HCT116 (cell line): ENCODE measurements around the gene CACNA1C. TPM values are rescaled to one million over a fixed set of nuclear protein-coding genes. Genes with fewer than 3 reads are reported as not detected.

Source experiments
- ATAC-seq: fragments of 200-7000 bp; cut with Tn5 transposase; 2 replicates; pipeline ENCODE4 v1.9.1; 2020; ENCODE audit warnings: mild to moderate bottlenecking, moderate library complexity
- BruUV-seq: library from RNA; stranded (reverse); fragments of 400-500 nt; replicated peaks from 2 replicates; lab custom pipeline; 2021; lab: Mats Ljungman, UMichigan
- CTCF ChIA-PET: fragments of 300-600 bp; sonication (Branson Sonifier 250); formaldehyde crosslinking; loops from one replicate; lab custom pipeline; 2021; ENCODE audit warnings: antibody characterized with exemption; lab: Charles Lee
- POLR2A ChIA-PET: fragments of 300-600, 350-600 bp; sonication (Branson Sonifier 250); formaldehyde crosslinking; loops from one replicate; lab custom pipeline; 2021; ENCODE audit warnings: antibody characterized with exemption; lab: Charles Lee
- RAD21 ChIA-PET, 2 experiments: fragments of 300-600 bp; sonication (Branson Sonifier 250); formaldehyde crosslinking; loops; one replicate each; lab custom pipeline; 2023; ENCODE audit warnings: low total read pairs in 2 of 2; ENCODE audit not compliant: uncharacterized antibody in 2 of 2, unreplicated experiment in 2 of 2, low non-redundant PET in 1 of 2; lab: Charles Lee
- DNase-seq: peaks from one replicate; pipeline ENCODE4 v3.0.0-alpha.2; 2010; ENCODE audit warnings: low read depth, low spot score
- H2AFZ ChIP-seq: fragments of 200-600 bp; shearing (Covaris generic), sonication (generic); 2 replicates; pipeline ENCODE4 v1.6.1; 2017; ENCODE audit warnings: low read depth, mixed run types, mixed read lengths, antibody characterized with exemption, low read length; ENCODE audit not compliant: poor library complexity, severe bottlenecking
- H3K27ac ChIP-seq: 2 replicates; pipeline ENCODE4 v1.5.1; 2012; ENCODE audit warnings: low read depth, low read length
- H3K27me3 ChIP-seq: fragments of 200-600 bp; sonication (generic); 2 replicates; pipeline ENCODE4 v1.6.1; 2016; ENCODE audit warnings: mixed run types, low read length, mixed read lengths; ENCODE audit not compliant: insufficient read depth
- H3K36me3 ChIP-seq, 2 experiments: fragments of 200-500 bp in 1 of 2; fragments of 200-600 bp in 1 of 2; sonication (Bioruptor generic) in 1 of 2; sonication (generic) in 1 of 2; 2 replicates each; pipeline versions ENCODE4 v1.5.1 to v1.6.1; 2014 to 2016; ENCODE audit warnings: low read length in 2 of 2, inconsistent platforms in 1 of 2, mixed read lengths in 1 of 2, mixed run types in 1 of 2; ENCODE audit not compliant: insufficient read depth in 2 of 2, control insufficient read depth in 1 of 2
- H3K4me1 ChIP-seq, 2 experiments: fragments of 200-600 bp in 1 of 2; sonication (generic) in 1 of 2; 2 replicates each; pipeline versions ENCODE4 v1.5.1 to v1.6.1; 2012 to 2017; ENCODE audit warnings: low read length in 2 of 2, inconsistent platforms in 1 of 2, mild to moderate bottlenecking in 1 of 2, mixed read lengths in 1 of 2, mixed run types in 1 of 2, moderate library complexity in 1 of 2; ENCODE audit not compliant: insufficient read depth in 2 of 2, control insufficient read depth in 1 of 2
- H3K4me2 ChIP-seq: fragments of 200-600 bp; sonication (generic); 2 replicates; pipeline ENCODE4 v1.6.1; 2017; ENCODE audit warnings: mixed run types, low read length, mixed read lengths
- H3K4me3 ChIP-seq, 2 experiments: fragments of 200-600 bp in 1 of 2; sonication (generic) in 1 of 2; replicated peaks in 1 of 2; 2 replicates each; pipeline ENCODE4 v1.5.1; 2011 to 2016; ENCODE audit warnings: low read length in 2 of 2, control low read depth in 1 of 2, low read depth in 1 of 2, mild to moderate bottlenecking in 1 of 2, mixed read lengths in 1 of 2, mixed run types in 1 of 2
- H3K79me2 ChIP-seq: fragments of 200-600 bp; sonication (generic); 2 replicates; pipeline ENCODE4 v1.6.1; 2017; ENCODE audit warnings: mild to moderate bottlenecking, mixed run types, low read length, moderate library complexity, mixed read lengths; ENCODE audit not compliant: insufficient read depth
- H3K9ac ChIP-seq: fragments of 200-600 bp; sonication (generic); 2 replicates; pipeline ENCODE4 v1.6.1; 2016; ENCODE audit warnings: low read length, mixed read lengths
- H3K9me2 ChIP-seq: fragments of 200-600 bp; sonication (generic), shearing (Covaris generic); 2 replicates; pipeline ENCODE4 v1.6.1; 2017; ENCODE audit warnings: mixed run types, mild to moderate bottlenecking, moderate library complexity; ENCODE audit not compliant: insufficient read depth
- H3K9me3 ChIP-seq, 2 experiments: fragments of 200-500 bp in 1 of 2; fragments of 200-600 bp in 1 of 2; sonication (Bioruptor generic) in 1 of 2; sonication (generic) in 1 of 2; 2 replicates each; pipeline ENCODE4 v1.6.1; 2014 to 2017; ENCODE audit warnings: low read length in 2 of 2, mixed read lengths in 2 of 2, inconsistent platforms in 1 of 2, low read depth in 1 of 2, mild to moderate bottlenecking in 1 of 2, mixed run types in 1 of 2, moderate library complexity in 1 of 2; ENCODE audit not compliant: control insufficient read depth in 1 of 2, insufficient read depth in 1 of 2
- H4K20me1 ChIP-seq: fragments of 200-600 bp; sonication (generic), shearing (Covaris generic); 2 replicates; pipeline ENCODE4 v1.6.1; 2017; ENCODE audit warnings: mixed run types, mild to moderate bottlenecking, moderate library complexity; ENCODE audit not compliant: insufficient read depth
- CBX3 ChIP-seq: IDR thresholded peaks from 2 replicates; pipeline ENCODE4 v1.6.1; 2012; ENCODE audit warnings: low read depth
- EGR1 ChIP-seq: IDR thresholded peaks from 2 replicates; pipeline ENCODE4 v1.6.1; 2012; ENCODE audit warnings: low read depth
- ELF1 ChIP-seq: IDR thresholded peaks from 2 replicates; pipeline ENCODE4 v1.6.1; 2012; ENCODE audit warnings: low read depth, borderline replicate concordance
- EZH2 ChIP-seq: fragments of 200-600 bp; sonication (generic); IDR thresholded peaks from 2 replicates; pipeline ENCODE4 v1.6.1; 2017; ENCODE audit warnings: antibody characterized with exemption, mixed run types
- EZH2phosphoT487 ChIP-seq: fragments of 200-600 bp; IDR thresholded peaks from 2 replicates; pipeline ENCODE4 v1.6.1; 2018; ENCODE audit warnings: antibody characterized with exemption, borderline replicate concordance
- FOSL1 ChIP-seq: IDR thresholded peaks from 2 replicates; pipeline ENCODE4 v1.6.1; 2012; ENCODE audit warnings: low read depth
- JUND ChIP-seq: IDR thresholded peaks from 2 replicates; pipeline ENCODE4 v1.6.1; 2012
- POLR2A ChIP-seq: IDR thresholded peaks from 2 replicates; pipeline ENCODE4 v1.7.0; 2011; ENCODE audit warnings: borderline replicate concordance; ENCODE audit not compliant: insufficient read depth, insufficient read length; ENCODE audit errors: extremely low read depth
- POLR2AphosphoS5 ChIP-seq: IDR thresholded peaks from 2 replicates; pipeline ENCODE4 v1.6.1; 2011; ENCODE audit warnings: mild to moderate bottlenecking, low read depth, low read length, moderate library complexity
- RAD21 ChIP-seq: IDR thresholded peaks from 2 replicates; pipeline ENCODE4 v1.6.1; 2012; ENCODE audit warnings: low read depth, mild to moderate bottlenecking
- SIN3A ChIP-seq: IDR thresholded peaks from 2 replicates; pipeline ENCODE4 v1.6.1; 2012; ENCODE audit warnings: low read depth
- SP1 ChIP-seq: IDR thresholded peaks from 2 replicates; pipeline ENCODE4 v1.6.1; 2012; ENCODE audit warnings: low read depth
- SRF ChIP-seq: IDR thresholded peaks from 2 replicates; pipeline ENCODE4 v1.6.1; 2012; ENCODE audit warnings: low read depth
- YY1 ChIP-seq: IDR thresholded peaks from 2 replicates; pipeline ENCODE4 v1.6.1; 2011; ENCODE audit warnings: low read length, low read depth, moderate library complexity, mild to moderate bottlenecking; ENCODE audit not compliant: insufficient replicate concordance; ENCODE audit errors: extremely low read depth
- ZFX ChIP-seq: fragments of 450-650 bp; IDR thresholded peaks from 2 replicates; pipeline ENCODE4 v1.6.1; 2017
- intact Hi-C: fragments of 100-400 bp; cut with micrococcal nuclease; formaldehyde crosslinking; loops from 2 replicates; pipeline ENCODE4 v1.10.0; 2022
- total RNA-seq: library from RNA; stranded (reverse); gene quantifications from one replicate; pipeline ENCODE4 v1.2.1, GENCODE V29; 2021; ENCODE audit not compliant: unreplicated experiment
- TF ChIP-seq, protein P1 (sequence below): IDR thresholded peaks from 2 replicates; pipeline ENCODE4 v1.6.1; 2012
- TF ChIP-seq, protein P2 (sequence below), 3 experiments: fragments of 200-600 bp in 1 of 3; sonication (generic) in 1 of 3; IDR thresholded peaks in 2 of 3; conservative IDR thresholded peaks in 1 of 3; 2 replicates each; pipeline ENCODE4 v1.5.1; 2012 to 2017; ENCODE audit warnings: low read depth in 2 of 3, low read length in 2 of 3, antibody characterized with exemption in 1 of 3, borderline replicate concordance in 1 of 3, control low read depth in 1 of 3, mild to moderate bottlenecking in 1 of 3, mixed read lengths in 1 of 3, mixed run types in 1 of 3, moderate library complexity in 1 of 3; ENCODE audit not compliant: insufficient read depth in 1 of 3
- TF ChIP-seq, protein P3 (sequence below): IDR thresholded peaks from 2 replicates; pipeline ENCODE4 v1.6.1; 2012
- TF ChIP-seq, protein P4 (sequence below): IDR thresholded peaks from 2 replicates; pipeline ENCODE4 v1.6.1; 2011; ENCODE audit warnings: mild to moderate bottlenecking, low read length, moderate library complexity; ENCODE audit not compliant: insufficient replicate concordance; ENCODE audit errors: extremely low read depth
- TF ChIP-seq, protein P5 (sequence below): IDR thresholded peaks from 2 replicates; pipeline ENCODE4 v1.6.1; 2012; ENCODE audit warnings: low read depth

The CACNA1C gene
- total RNA-seq, 1 experiment from 2014 or later, result 0.05 TPM

DNA sequence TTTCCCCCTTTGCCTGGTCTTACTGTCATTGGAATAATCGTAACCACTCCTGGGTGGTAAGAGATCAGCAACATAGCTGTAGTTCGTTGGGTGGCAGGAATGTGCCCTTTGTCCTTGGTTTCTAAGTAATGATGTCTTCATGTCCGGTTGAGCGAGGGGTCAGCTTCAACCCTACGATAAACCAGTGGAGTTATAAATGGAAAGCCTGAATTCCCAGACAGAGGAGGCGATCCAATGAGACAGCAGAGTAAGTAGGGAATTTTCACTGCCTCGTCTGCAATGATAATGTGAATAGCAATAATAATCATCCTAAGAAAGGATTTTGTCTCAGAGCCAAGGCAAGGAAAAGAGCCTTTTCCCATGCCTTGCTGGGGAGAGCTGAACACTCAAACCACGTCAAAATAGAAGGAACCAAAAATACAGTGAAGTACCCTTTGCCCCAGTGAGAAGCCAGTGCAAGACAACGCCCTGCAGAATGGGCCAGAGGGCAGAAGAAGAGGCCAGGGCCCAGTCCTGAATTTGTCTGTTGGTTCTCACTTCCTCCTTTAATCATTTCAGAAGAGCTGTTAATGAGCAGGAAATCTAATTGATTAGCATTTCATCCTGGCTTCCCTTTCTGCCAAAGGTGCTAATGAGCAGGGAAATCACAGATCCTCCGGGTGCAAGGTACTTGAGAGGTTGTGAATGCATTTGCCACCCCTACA is 330.7 kb downstream of the CACNA1C start:
- ATAC-seq (no peak), DNase-seq (no peak)
- H3K4me2 ChIP-seq, result no peak overlapping the region
- POLR2A ChIA-PET, result no interaction called here
- CTCF ChIA-PET, result interaction anchor here (1.4 kb wide), 1 partner anchor 12 kb away, joined by 4 read pairs; no protein-coding TSS in a partner anchor
- no peaks in the 10 kb centered on the region for H3K9me3 ChIP-seq
- H3K4me1 ChIP-seq, result peaks cover 0 to 10% of the 10 kb centered on the region in 2 experiments; a peak in 2 of 4 replicates
- H3K79me2 ChIP-seq, result no peaks in the 10 kb centered on the region
- H2AFZ ChIP-seq, result no peak overlapping the region
- no peak overlapping the region for H3K9ac ChIP-seq
- no peaks in the 10 kb centered on the region for H3K36me3 ChIP-seq
- H3K27ac ChIP-seq, result no peak overlapping the region
- no peak overlapping the region for H3K4me3 ChIP-seq
- RAD21 ChIA-PET, result no interaction called here
- peaks cover 5% of the 10 kb centered on the region; the same call in 1 of the 2 replicates for H3K27me3 ChIP-seq
- BruUV-seq, result no TSS peak
- TF ChIP-seq, protein P1, sequence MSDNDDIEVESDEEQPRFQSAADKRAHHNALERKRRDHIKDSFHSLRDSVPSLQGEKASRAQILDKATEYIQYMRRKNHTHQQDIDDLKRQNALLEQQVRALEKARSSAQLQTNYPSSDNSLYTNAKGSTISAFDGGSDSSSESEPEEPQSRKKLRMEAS, result no peak
- no peak for TF ChIP-seq YY1
- no peak for TF ChIP-seq CBX3
- TF ChIP-seq, protein P2, sequence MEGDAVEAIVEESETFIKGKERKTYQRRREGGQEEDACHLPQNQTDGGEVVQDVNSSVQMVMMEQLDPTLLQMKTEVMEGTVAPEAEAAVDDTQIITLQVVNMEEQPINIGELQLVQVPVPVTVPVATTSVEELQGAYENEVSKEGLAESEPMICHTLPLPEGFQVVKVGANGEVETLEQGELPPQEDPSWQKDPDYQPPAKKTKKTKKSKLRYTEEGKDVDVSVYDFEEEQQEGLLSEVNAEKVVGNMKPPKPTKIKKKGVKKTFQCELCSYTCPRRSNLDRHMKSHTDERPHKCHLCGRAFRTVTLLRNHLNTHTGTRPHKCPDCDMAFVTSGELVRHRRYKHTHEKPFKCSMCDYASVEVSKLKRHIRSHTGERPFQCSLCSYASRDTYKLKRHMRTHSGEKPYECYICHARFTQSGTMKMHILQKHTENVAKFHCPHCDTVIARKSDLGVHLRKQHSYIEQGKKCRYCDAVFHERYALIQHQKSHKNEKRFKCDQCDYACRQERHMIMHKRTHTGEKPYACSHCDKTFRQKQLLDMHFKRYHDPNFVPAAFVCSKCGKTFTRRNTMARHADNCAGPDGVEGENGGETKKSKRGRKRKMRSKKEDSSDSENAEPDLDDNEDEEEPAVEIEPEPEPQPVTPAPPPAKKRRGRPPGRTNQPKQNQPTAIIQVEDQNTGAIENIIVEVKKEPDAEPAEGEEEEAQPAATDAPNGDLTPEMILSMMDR (IDR thresholded peaks at IDR 0.05 in 2 of 3, conservative IDR thresholded peaks at IDR 0.05 in 1 of 3; ENCODE audit: borderline replicate concordance in 1 of 3, insufficient read depth in 1 of 3, low read depth in 2 of 3, low read length in 2 of 3), result no peak
- TF ChIP-seq, protein P3, sequence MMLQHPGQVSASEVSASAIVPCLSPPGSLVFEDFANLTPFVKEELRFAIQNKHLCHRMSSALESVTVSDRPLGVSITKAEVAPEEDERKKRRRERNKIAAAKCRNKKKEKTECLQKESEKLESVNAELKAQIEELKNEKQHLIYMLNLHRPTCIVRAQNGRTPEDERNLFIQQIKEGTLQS, result no peak
- TF ChIP-seq, protein P4, sequence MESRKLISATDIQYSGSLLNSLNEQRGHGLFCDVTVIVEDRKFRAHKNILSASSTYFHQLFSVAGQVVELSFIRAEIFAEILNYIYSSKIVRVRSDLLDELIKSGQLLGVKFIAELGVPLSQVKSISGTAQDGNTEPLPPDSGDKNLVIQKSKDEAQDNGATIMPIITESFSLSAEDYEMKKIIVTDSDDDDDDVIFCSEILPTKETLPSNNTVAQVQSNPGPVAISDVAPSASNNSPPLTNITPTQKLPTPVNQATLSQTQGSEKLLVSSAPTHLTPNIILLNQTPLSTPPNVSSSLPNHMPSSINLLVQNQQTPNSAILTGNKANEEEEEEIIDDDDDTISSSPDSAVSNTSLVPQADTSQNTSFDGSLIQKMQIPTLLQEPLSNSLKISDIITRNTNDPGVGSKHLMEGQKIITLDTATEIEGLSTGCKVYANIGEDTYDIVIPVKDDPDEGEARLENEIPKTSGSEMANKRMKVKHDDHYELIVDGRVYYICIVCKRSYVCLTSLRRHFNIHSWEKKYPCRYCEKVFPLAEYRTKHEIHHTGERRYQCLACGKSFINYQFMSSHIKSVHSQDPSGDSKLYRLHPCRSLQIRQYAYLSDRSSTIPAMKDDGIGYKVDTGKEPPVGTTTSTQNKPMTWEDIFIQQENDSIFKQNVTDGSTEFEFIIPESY, result no peak
- no peak for TF ChIP-seq EZH2phosphoT487
- no peak for TF ChIP-seq FOSL1
- TF ChIP-seq POLR2AphosphoS5, result no peak
- TF ChIP-seq SIN3A, result no peak
- TF ChIP-seq EZH2, result no peak
- TF ChIP-seq ELF1, result no peak
- TF ChIP-seq RAD21, result no peak
- no peak for TF ChIP-seq POLR2A
- TF ChIP-seq EGR1, result no peak
- TF ChIP-seq, protein P5, sequence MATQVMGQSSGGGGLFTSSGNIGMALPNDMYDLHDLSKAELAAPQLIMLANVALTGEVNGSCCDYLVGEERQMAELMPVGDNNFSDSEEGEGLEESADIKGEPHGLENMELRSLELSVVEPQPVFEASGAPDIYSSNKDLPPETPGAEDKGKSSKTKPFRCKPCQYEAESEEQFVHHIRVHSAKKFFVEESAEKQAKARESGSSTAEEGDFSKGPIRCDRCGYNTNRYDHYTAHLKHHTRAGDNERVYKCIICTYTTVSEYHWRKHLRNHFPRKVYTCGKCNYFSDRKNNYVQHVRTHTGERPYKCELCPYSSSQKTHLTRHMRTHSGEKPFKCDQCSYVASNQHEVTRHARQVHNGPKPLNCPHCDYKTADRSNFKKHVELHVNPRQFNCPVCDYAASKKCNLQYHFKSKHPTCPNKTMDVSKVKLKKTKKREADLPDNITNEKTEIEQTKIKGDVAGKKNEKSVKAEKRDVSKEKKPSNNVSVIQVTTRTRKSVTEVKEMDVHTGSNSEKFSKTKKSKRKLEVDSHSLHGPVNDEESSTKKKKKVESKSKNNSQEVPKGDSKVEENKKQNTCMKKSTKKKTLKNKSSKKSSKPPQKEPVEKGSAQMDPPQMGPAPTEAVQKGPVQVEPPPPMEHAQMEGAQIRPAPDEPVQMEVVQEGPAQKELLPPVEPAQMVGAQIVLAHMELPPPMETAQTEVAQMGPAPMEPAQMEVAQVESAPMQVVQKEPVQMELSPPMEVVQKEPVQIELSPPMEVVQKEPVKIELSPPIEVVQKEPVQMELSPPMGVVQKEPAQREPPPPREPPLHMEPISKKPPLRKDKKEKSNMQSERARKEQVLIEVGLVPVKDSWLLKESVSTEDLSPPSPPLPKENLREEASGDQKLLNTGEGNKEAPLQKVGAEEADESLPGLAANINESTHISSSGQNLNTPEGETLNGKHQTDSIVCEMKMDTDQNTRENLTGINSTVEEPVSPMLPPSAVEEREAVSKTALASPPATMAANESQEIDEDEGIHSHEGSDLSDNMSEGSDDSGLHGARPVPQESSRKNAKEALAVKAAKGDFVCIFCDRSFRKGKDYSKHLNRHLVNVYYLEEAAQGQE, result no peak
- TF ChIP-seq ZFX, result no peak
- TF ChIP-seq SRF, result no peak
- no peak for TF ChIP-seq JUND
- no peak for TF ChIP-seq SP1
- H3K9me2 ChIP-seq, result no peaks in the 10 kb centered on the region
- intact Hi-C loops, result loop anchor here (10.0 kb wide), 1 partner anchor 201 kb away; no protein-coding TSS in a partner anchor
- no peaks in the 10 kb centered on the region for H4K20me1 ChIP-seq
